T1000 (cell line): ENCODE data around the gene SPTB.

Source experiments
- DNase-seq: peaks from one replicate; lab custom pipeline; 2025; ENCODE audit warnings: mixed read lengths; lab: John Stamatoyannopoulos, UW

The SPTB gene

GRCh38 chr14:64748995-64749714, 130.6 kb downstream of the SPTB start:
- DNase-seq = no peak

DNA sequence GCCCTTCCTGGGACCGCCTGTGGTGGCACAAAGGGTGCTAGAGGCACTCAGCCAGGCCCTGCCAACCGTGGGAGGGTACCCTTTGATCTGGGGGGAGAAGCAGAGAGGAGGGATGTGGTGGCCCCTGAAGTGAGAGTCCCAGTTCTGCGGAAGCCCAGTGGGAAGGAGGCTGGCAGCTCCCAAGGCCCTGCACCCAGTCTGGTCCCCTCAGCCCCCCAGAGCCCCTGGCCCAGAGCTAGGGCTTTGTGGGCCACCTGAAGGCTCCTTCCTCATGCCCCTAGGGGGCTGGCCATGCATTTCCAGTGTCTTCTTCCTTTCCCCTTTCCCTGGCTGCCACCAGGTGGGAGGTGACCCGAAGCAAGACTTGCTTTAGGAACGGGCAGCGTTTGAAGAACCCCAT, 131.2 kb downstream of the SPTB start:
- DNase-seq = no peak

DNA sequence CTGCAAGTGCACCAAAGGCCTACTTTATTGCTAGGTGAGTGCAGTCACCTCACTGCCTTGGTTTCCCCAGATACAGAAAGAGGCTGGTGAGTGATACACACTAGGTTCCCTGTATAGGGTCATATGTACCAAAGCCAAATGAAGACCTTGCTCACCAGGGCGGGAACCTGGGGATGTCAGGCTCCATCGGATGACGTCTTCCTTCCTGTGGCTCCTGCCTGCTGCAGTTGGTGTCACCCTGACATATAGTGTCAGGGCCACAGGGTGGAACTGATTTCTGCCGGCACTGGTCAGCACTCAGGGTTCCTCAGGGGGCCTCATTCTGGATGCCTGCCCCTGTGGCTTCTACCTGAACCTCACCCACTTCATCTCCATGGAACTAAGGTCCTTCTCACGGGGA, 132.4 kb downstream of the SPTB start:
- no peak for DNase-seq

DNA sequence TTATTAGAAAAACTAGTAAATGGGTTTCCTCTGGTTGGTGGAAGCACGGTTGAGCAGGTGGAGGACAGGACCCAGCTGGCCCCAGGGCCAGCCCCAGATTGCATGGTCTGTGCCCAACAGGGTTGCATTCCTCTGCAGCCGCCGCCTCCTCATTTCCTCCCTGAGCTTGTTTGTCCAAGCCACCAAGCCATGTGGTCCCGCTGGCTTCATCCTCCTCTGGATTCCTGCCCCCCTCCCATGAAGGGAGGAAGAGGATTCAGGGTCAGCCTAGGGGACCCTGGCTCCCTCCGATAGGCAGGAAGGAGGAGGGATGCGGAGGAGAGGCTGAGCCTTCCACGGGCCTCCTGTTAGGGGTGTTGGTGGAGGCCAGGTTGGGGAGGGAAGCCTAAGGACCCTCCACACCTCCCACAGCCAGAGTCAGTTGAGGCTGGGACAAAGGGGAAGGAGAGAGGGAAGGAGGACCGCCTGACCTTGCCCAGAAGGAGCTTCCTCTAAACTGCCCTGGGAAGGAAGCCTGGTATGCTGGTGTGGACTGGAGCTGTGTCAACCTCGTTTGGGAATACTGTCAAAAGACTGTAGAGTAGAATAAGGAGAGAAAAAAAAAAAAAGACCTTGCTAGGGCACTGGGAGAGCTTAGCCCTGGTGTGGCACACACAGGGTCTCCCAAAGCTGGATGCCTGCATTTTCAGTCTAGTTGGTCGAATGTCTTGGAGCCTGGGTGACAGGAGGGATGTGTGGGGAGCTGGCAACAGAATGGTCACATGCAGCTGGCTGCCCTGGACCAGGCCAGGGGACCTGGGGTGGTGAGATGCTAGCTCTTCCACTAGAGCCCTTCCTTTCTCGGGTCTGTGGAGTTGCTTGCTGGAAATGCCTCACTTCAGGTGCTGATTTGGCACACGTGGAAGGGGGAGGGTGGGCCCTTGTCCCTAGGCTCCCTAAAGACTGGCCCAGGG, 133.1 kb downstream of the SPTB start:
- DNase-seq = no peak

GRCh38 chr14:64745511-64746091, 134.1 kb downstream of the SPTB start:
- DNase-seq = no peak

DNA sequence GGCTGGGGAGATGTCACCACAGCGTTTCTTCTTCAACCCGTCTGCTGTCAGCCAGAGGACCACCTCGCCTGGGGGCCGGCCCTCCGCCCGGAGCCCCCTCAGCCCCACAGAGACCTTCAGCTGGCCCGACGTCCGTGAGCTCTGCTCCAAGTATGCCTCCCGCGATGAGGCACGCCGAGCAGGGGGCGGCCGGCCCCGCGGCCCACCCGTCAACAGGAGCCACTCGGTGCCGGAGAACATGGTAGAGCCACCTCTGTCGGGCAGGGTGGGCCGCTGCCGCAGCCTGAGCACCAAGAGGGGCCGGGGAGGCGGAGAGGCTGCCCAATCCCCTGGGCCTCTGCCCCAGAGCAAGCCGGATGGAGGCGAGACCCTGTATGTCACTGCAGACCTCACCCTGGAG, 136.6 kb downstream of the SPTB start:
- no peak for DNase-seq

- no peak for DNase-seq
Measured at GRCh38 chr14:64741961-64742360, 137.7 kb downstream of the SPTB start.

DNA sequence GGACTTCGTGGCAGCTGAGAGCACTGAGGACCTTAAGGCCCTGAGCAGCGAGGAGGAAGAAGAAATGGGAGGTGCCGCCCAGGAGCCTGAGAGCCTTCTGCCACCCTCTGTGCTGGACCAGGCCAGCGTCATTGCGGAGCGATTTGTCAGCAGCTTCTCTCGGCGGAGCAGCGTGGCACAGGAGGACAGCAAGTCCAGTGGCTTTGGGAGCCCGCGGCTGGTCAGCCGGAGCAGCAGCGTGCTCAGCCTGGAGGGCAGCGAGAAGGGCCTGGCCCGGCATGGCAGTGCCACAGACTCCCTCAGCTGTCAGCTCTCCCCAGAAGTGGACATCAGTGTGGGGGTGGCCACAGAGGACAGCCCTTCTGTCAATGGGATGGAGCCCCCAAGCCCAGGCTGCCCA, 138.5 kb downstream of the SPTB start:
- DNase-seq = no peak

- DNase-seq = no peak
Measured at GRCh38 chr14:64738281-64738804, 141.4 kb downstream of the SPTB start.

DNA sequence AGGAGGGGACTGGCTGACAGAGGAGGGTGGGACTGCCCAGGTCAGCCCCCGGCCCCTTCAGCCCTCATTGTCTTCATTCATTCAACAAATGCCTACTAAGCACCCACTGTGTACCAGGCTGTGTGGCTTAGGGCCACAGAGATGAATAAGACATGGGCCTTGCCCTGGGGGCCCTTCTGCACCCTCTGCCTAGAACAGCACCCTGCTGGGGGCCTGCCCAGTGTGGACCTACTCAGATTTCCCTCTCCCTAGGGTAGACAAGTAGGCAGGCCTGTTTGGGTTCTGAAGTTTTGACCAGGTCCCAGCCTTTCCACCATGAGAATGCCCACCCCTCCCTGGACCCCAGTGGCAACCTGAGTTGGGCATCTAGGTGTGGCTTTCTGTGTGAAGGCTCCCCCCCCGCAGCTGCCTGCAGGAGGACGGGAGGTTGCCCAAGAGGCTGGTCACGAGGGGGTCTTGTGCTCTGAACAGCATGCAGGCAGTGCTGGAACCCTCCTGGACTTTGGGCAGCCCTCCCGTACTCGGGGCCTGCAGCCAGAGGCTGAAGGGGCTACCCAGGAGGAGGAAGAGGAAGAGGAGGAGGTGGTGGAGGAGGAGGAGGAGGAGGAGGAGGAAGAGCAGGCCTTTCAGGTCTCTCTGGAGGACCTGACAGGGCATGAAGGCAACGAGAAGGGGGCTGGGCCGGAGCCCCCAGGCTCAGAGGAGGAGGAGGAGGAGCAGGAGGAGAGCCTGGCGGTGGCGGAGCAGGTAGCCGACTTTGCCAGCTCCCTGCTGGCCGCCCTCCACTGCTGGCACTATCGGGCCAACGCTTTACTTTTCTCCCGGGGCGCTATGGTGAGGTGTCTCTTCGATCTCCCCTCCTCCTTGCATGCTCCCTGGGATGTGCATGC, 142.1 kb downstream of the SPTB start:
- DNase-seq = no peak

GRCh38 chr14:64736271-64737169, 143.2 kb downstream of the SPTB start:
- DNase-seq = no peak

DNA sequence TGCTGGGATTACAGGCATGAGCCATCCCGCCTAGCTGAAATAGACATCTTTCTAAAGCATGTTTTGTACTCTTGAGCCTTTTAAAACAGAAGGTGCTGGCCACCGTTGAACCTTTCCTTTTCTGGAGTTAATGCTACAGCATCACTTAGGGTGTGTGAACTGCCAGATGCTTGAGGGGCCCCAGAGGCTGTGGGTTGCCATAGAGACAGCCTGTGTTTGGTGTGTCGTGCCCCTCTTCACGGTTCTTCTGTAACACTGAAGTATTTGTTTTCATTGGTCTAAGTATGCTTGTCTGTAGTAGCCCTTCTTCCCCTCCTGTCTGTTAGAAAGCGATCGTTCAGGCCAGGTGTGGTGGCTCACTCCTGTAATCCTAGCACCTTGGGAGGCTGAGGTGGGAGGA, 144.7 kb downstream of the SPTB start:
- DNase-seq = no peak

- no peak for DNase-seq
Measured at GRCh38 chr14:64733899-64734298, 145.8 kb downstream of the SPTB start.

- no peak for DNase-seq
Measured at GRCh38 chr14:64733321-64733720, 146.4 kb downstream of the SPTB start.

- DNase-seq = no peak
Measured at GRCh38 chr14:64732536-64733120, 147.1 kb downstream of the SPTB start.

DNA sequence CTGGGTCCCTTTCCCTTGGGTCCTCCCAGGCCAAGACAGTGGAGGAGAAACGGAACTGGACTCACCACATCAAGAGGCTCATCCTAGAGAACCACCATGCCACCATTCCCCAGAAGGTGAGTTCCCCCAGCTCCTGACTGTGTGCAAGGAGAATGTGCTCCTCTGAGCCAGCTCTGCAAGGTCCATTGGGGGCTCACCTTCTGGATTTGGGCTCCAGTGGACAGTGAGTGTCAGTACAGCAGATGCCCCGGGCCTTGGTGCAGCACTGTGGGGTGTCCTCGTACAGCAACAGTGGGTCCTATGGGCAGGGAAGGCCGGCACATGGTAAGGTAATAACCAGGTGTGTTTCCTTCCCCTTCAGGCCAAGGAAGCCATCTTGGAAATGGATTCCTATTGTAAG, 147.6 kb downstream of the SPTB start:
- no peak for DNase-seq

DNA sequence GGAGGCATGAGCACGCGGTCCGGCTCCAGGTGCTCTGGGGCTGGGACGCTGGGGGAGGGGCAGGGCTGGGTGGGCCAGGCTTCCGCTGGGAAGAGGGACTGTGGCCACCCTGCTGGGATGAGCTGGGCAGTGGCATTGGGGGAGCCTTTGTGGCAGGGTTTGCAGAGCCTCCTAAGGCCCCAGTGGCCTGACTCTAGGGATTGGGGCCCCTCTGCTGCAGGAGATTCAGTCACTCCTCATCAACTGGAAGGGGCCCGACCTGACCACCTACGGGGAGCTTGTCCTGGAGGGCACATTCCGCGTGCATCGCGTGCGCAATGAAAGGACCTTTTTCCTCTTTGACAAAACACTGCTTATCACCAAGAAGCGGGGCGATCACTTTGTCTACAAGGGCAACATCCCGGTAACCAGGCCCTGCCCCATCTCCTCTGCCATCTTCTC, 148.5 kb downstream of the SPTB start:
- no peak for DNase-seq

GRCh38 chr14:64730681-64731080, 149.0 kb downstream of the SPTB start:
- no peak for DNase-seq

DNA sequence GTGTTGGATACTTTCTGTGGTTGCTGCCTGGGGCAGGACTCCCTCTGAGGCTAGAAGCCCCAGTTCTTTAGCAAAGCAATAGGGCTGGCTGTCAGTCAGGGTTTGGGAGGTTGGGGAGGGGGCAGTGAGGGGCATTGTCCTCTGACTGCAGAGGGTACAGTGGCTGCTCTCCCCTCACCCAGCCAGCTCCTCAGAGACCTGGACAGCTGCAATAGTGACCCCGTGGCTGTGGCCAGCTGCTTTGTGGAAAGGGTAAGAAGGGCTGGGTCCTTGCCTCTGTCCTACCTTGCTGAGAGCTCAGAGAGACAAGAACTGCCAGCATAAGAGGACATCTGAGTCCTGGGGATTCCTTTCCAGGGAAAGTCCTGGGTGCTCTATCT, 149.7 kb downstream of the SPTB start:
- DNase-seq = no peak

DNA sequence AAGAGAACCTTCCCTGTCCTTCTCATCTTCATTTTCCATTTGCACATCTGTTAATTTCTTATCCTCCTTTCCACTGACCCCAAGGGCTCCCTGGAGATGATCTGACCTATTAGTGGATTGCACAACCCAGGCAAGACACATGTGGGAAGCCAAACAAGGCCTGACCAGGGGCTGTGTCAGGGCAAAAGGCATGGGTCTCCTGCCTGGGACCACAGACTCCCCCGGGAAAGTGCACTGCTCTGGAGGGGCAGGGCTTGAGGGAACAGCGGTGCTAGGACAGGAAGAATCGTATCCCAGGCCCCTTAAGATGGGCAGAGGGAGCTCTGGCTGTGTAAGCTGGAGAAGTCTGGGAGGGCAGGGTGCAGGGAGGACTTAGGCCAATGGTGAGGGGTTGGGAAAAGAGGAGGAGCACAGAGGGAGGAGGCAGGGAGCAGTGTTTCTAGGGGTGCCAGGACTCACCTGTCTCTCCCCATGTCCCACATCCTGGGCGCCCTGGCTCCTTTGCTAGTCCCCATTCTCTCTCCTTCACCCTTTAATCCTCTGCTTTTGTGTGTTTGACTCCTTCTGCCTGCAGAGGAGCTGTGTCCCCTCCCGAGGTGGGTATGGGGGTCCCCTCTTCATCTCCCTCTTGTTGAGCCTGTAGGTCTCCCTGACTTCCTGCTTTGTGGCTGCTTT, 150.2 kb downstream of the SPTB start:
- DNase-seq = no peak
